ENCODE results near the gene TMEM150A.

- no peak for TF ChIP-seq ELF4 (IDR thresholded peaks at IDR 0.05)
- TF ChIP-seq TARDBP (IDR thresholded peaks at IDR 0.05), result no peak
- TF ChIP-seq FOXK2 (IDR thresholded peaks at IDR 0.05), result no peak
- TF ChIP-seq SP1 (IDR thresholded peaks at IDR 0.05), result no peak
- TF ChIP-seq BHLHE40 (IDR thresholded peaks at IDR 0.05; ENCODE audit: borderline replicate concordance), result no peak
- no peak for TF ChIP-seq FOXA1 (IDR thresholded peaks at IDR 0.05)
Measured at GRCh38 chr2:85652056-85652455, 49.6 kb upstream of the TMEM150A start.
